OCI-LY1 (cell line): Measurements from ENCODE around the gene GABBR2.

Experiments
- EZH2 ChIP-seq: fragments of 200-600 bp; sonication (generic), shearing (Covaris generic); IDR thresholded peaks from 2 replicates; pipeline ENCODE4 v1.8.0; 2017; ENCODE audit warnings: borderline replicate concordance, mixed run types, mild to moderate bottlenecking, antibody characterized with exemption, low read length, moderate library complexity, mixed read lengths
- TF ChIP-seq, protein P1 (sequence below): fragments of 200-600 bp; sonication (generic), shearing (Covaris generic); IDR thresholded peaks from 2 replicates; pipeline ENCODE4 v1.5.1; 2017; ENCODE audit warnings: mild to moderate bottlenecking, antibody characterized with exemption, low read length, moderate library complexity, mixed read lengths

DNA sequence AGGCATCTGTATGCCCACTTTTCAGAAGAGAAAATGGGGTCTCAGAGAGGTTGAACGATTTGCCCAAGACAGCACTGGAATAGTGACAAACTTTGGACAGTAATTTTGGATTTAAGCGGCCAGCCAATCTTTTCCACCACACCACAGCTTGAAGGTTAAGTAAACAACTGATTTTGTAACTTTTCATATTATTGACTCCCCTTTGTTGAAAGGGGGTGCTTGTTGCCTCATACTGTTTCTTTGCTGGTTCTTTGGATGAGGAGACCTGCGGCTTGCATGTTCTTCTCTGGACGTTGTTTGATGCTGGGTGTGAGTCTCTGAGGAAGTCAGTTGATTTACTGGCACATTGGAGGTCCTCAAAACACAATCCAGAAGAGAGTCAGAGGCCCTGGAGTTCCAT, 11.7 kb upstream of the GABBR2 start:
- TF ChIP-seq, protein P1, sequence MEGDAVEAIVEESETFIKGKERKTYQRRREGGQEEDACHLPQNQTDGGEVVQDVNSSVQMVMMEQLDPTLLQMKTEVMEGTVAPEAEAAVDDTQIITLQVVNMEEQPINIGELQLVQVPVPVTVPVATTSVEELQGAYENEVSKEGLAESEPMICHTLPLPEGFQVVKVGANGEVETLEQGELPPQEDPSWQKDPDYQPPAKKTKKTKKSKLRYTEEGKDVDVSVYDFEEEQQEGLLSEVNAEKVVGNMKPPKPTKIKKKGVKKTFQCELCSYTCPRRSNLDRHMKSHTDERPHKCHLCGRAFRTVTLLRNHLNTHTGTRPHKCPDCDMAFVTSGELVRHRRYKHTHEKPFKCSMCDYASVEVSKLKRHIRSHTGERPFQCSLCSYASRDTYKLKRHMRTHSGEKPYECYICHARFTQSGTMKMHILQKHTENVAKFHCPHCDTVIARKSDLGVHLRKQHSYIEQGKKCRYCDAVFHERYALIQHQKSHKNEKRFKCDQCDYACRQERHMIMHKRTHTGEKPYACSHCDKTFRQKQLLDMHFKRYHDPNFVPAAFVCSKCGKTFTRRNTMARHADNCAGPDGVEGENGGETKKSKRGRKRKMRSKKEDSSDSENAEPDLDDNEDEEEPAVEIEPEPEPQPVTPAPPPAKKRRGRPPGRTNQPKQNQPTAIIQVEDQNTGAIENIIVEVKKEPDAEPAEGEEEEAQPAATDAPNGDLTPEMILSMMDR, result no peak
- no peak for TF ChIP-seq EZH2
